Tibial nerve (tissue), 4 donors: ENCODE data around the gene ARHGEF4. TPM values are rescaled to one million over a fixed set of nuclear protein-coding genes. Genes with fewer than 3 reads are reported as not detected.

Source experiments
- DNase-seq, 2 donors: peaks; one replicate each; pipeline ENCODE4 v3.0.0-alpha.2; 2019; ENCODE audit warnings: low spot score in 2 of 2
- H3K27ac ChIP-seq, 4 donors: fragments of 200-600 bp; sonication (generic) in 3 of 4; one replicate each; pipeline ENCODE4 v1.5.1; 2017 to 2019; ENCODE audit warnings: mild to moderate bottlenecking in 1 of 4
- H3K27me3 ChIP-seq, 2 donors: fragments of 200-600 bp; sonication (generic) in 1 of 2; one replicate each; pipeline versions ENCODE4 v1.5.1 to v1.6.0; 2017 to 2019
- H3K36me3 ChIP-seq, 3 donors: fragments of 200-600 bp; sonication (generic); one replicate each; pipeline ENCODE4 v1.5.1; 2018 to 2019
- H3K4me1 ChIP-seq, 4 donors: fragments of 200-600 bp; sonication (generic) in 3 of 4; one replicate each; pipeline ENCODE4 v1.5.1; 2017 to 2019
- H3K4me3 ChIP-seq, 4 donors: fragments of 200-600 bp; sonication (generic) in 3 of 4; one replicate each; pipeline ENCODE4 v1.5.1; 2017 to 2019; ENCODE audit warnings: mild to moderate bottlenecking in 1 of 4, moderate library complexity in 1 of 4
- H3K9me3 ChIP-seq, 4 donors: fragments of 200-600 bp; sonication (generic) in 3 of 4; one replicate each; pipeline ENCODE4 v1.5.1; 2017 to 2019
- CTCF ChIP-seq, 5 experiments: fragments of 200-600 bp in 3 of 5; fragments of 450-650 bp in 2 of 5; sonication (generic) in 3 of 5; IDR thresholded peaks; one replicate each; pipeline ENCODE4 v1.5.1; 2016 to 2019; ENCODE audit warnings: antibody characterized with exemption in 5 of 5, mild to moderate bottlenecking in 3 of 5, moderate library complexity in 2 of 5
- EP300 ChIP-seq, 2 donors: sonication (generic); formaldehyde crosslinking; IDR thresholded peaks; one replicate each; pipeline ENCODE4 v1.6.1; 2017; ENCODE audit warnings: antibody characterized with exemption in 2 of 2, mild to moderate bottlenecking in 1 of 2
- POLR2A ChIP-seq, 2 donors: fragments of 450-650 bp; IDR thresholded peaks; one replicate each; pipeline ENCODE4 v1.6.1; 2017; ENCODE audit warnings: antibody characterized with exemption in 2 of 2, mild to moderate bottlenecking in 2 of 2, moderate library complexity in 2 of 2
- WGBS, 2 donors: methylation state at CpG; one replicate each; pipeline ENCODE4 v1.1.5; 2018; 5-methylcytosine and 5-hydroxymethylcytosine counted together
- total RNA-seq, 4 donors: library from RNA; depleted of rRNA; stranded (reverse); fragments of >200 nt; gene quantifications; one replicate each; pipeline ENCODE4 v1.1.0, GENCODE V29; 2016

The ARHGEF4 gene
- total RNA-seq, 4 donors from 2014 or later, result 16.3 to 50.7 (median 23.3) TPM

GRCh38 chr2:130830538-130830937, 6.2 kb upstream of the ARHGEF4 start:
- no peak for DNase-seq

GRCh38 chr2:130831356-130831755, 5.4 kb upstream of the ARHGEF4 start:
- WGBS, 2 donors, result 43 to 81% methylated on average over 2 to 3 of the region's 6 CpGs
- Histone ChIP-seq H3K27ac (no peak overlapping the region), H3K9me3 (no peaks in the 10 kb centered on the region), H3K4me1 (peaks cover 0 to under 1% (median 0%) of the 10 kb centered on the region in 4 donors), H3K4me3 (no peak overlapping the region), H3K36me3 (no peaks in the 10 kb centered on the region), H3K27me3 (peaks cover 0 to 9% of the 10 kb centered on the region in 2 donors)
- no peak for TF ChIP-seq POLR2A (IDR thresholded peaks at IDR 0.05)
- no peak for TF ChIP-seq EP300 (IDR thresholded peaks at IDR 0.05)
- no peak for TF ChIP-seq CTCF (IDR thresholded peaks at IDR 0.05)
- DNase-seq, result no peak

More at GRCh38 chr2:130830538-130830937, 6.2 kb upstream of the ARHGEF4 start:
- H3K9me3 ChIP-seq, result no peaks in the 10 kb centered on the region
- peaks cover 0 to 5% of the 10 kb centered on the region in 2 donors for H3K27me3 ChIP-seq
- no peak for TF ChIP-seq POLR2A (IDR thresholded peaks at IDR 0.05)
- TF ChIP-seq CTCF (IDR thresholded peaks at IDR 0.05), result no peak
- no peak for TF ChIP-seq EP300 (IDR thresholded peaks at IDR 0.05)
- H3K4me1 ChIP-seq, result peaks cover 0 to 6% (median under 1%) of the 10 kb centered on the region in 4 donors
- no peaks in the 10 kb centered on the region for H3K36me3 ChIP-seq
- no peak overlapping the region for H3K27ac ChIP-seq
- 68 to 75% methylated on average over 2 of the region's 2 CpGs for WGBS, 2 donors
- no peak overlapping the region for H3K4me3 ChIP-seq

- no peaks in the 10 kb centered on the region for H3K9me3 ChIP-seq
- no peak for DNase-seq
- H3K27me3 ChIP-seq, result peaks cover 0 to 18% of the 10 kb centered on the region in 2 donors
- H3K4me3 ChIP-seq, result no peak overlapping the region
- H3K4me1 ChIP-seq, result peaks cover 0 to 11% (median 0%) of the 10 kb centered on the region in 4 donors
- no peak overlapping the region for H3K27ac ChIP-seq
- TF ChIP-seq POLR2A (IDR thresholded peaks at IDR 0.05) (no peak), EP300 (IDR thresholded peaks at IDR 0.05) (no peak), CTCF (IDR thresholded peaks at IDR 0.05) (no peak)
- 84 to 87% methylated on average over 11 to 12 of the region's 12 CpGs for WGBS, 2 donors
- no peaks in the 10 kb centered on the region for H3K36me3 ChIP-seq
Measured at GRCh38 chr2:130832296-130832940, 4.3 kb upstream of the ARHGEF4 start.

GRCh38 chr2:130834091-130834930, 2.4 kb upstream of the ARHGEF4 start:
- H3K36me3 ChIP-seq, result no peaks in the 10 kb centered on the region
- H3K4me3 ChIP-seq, result no peak overlapping the region
- H3K27ac ChIP-seq, result no peak overlapping the region
- 53 to 66% methylated on average over 15 to 18 of the region's 18 CpGs for WGBS, 2 donors
- DNase-seq, result no peak
- TF ChIP-seq EP300 (IDR thresholded peaks at IDR 0.05), result no peak
- no peak for TF ChIP-seq POLR2A (IDR thresholded peaks at IDR 0.05)
- no peak for TF ChIP-seq CTCF (IDR thresholded peaks at IDR 0.05)
- H3K9me3 ChIP-seq, result no peaks in the 10 kb centered on the region
- H3K27me3 ChIP-seq, result peaks cover 0 to 35% of the 10 kb centered on the region in 2 donors
- peaks cover 0 to 14% (median 0%) of the 10 kb centered on the region in 4 donors for H3K4me1 ChIP-seq
